Testis (tissue), 3 donors: ENCODE measurements around the gene LRRC27. TPM values are rescaled to one million over a fixed set of nuclear protein-coding genes. Genes with fewer than 3 reads are reported as not detected.

Source experiments
- DNase-seq: peaks from one replicate; pipeline ENCODE4 v3.0.0-alpha.2; 2019
- H3K27ac ChIP-seq, 2 donors: fragments of 200-600 bp; sonication (generic); one replicate each; pipeline ENCODE4 v1.5.1; 2019
- H3K27me3 ChIP-seq: fragments of 200-600 bp; sonication (generic); one replicate; pipeline ENCODE4 v1.5.1; 2019
- H3K36me3 ChIP-seq: fragments of 200-600 bp; sonication (generic); one replicate; pipeline ENCODE4 v1.5.1; 2017; ENCODE audit warnings: low read depth; ENCODE audit errors: missing control alignments
- H3K4me1 ChIP-seq: fragments of 200-600 bp; sonication (generic); one replicate; pipeline ENCODE4 v1.5.1; 2019
- H3K4me3 ChIP-seq, 2 donors: fragments of 200-600 bp; sonication (generic); one replicate each; pipeline ENCODE4 v1.5.1; 2017 to 2019
- H3K9me3 ChIP-seq: fragments of 200-600 bp; sonication (generic); one replicate; pipeline ENCODE4 v1.5.1; 2017
- CTCF ChIP-seq, 3 experiments: fragments of 450-650 bp in 2 of 3; fragments of 200-600 bp in 1 of 3; sonication (generic) in 1 of 3; IDR thresholded peaks; one replicate each; pipeline ENCODE4 v1.5.1; 2016 to 2019; ENCODE audit warnings: antibody characterized with exemption in 3 of 3, mild to moderate bottlenecking in 2 of 3, moderate library complexity in 1 of 3
- POLR2A ChIP-seq: fragments of 450-650 bp; IDR thresholded peaks from one replicate; pipeline ENCODE4 v1.6.1; 2017; ENCODE audit warnings: antibody characterized with exemption, mild to moderate bottlenecking, moderate library complexity
- WGBS, 2 donors: methylation state at CpG; one replicate each; pipeline ENCODE4 v1.1.5; 2018; 5-methylcytosine and 5-hydroxymethylcytosine counted together
- intact Hi-C: fragments of 100-400 bp; cut with DNase I; formaldehyde crosslinking; loops from one replicate; pipeline ENCODE4 v1.15.1; 2023; ENCODE audit warnings: low total_unique reads
- polyA plus RNA-seq: library from polyadenylated mRNA; stranded (reverse); fragments of 350-450 nt; fragmentation: Illumina TruSeq; extraction: RNeasy Lipid Tissue Mini Kit (QIAGEN cat#74804); gene quantifications from one replicate; pipeline ENCODE4 v1.2.3, GENCODE V29; 2014; ENCODE audit warnings: low read depth, low replicate concordance; ENCODE audit not compliant: insufficient read depth
- total RNA-seq, 2 donors: library from RNA; depleted of rRNA; stranded (reverse); fragments of >200 nt; gene quantifications; one replicate each; pipeline ENCODE4 v1.2.3, GENCODE V29; 2016

The LRRC27 gene
- total and polyA plus RNA-seq, 3 donors from 2014 or later = 49.4 to 164 (median 110) TPM

DNA sequence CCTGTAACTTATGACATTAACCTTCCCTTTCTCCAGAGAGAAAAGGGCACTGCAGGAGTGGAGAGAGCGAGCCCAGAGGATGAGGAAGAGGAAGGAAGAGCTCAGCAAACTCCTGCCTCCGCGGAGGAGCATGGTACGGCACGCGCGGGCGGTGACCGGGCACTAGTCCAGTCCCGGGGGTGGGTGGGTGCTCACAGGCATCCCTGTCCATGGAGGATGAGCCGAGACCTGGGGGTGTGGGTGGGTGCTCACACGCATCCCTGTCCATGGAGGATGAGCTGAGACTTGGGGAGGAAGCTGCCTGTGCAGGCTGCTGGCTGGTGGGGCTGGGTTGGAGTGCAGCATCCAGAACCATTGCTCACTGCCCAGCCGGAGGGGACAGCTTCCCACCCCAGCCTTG lies 23.8 kb downstream of the LRRC27 start:
- no peak overlapping the region for H3K4me3 ChIP-seq
- DNase-seq = no peak
- TF ChIP-seq POLR2A = no peak
- no peak for TF ChIP-seq CTCF (IDR thresholded peaks at IDR 0.05)
- H3K4me1 ChIP-seq = no peaks in the 10 kb centered on the region
- 85 to 93% methylated on average over 13 of the region's 13 CpGs for WGBS, 2 donors
- no peaks in the 10 kb centered on the region for H3K36me3 ChIP-seq
- no peak overlapping the region for H3K27ac ChIP-seq
- no peaks in the 10 kb centered on the region for H3K27me3 ChIP-seq
- no peaks in the 10 kb centered on the region for H3K9me3 ChIP-seq
- intact Hi-C loops = loop anchor here (10.0 kb wide), 1 partner anchor 131 kb away; no protein-coding TSS in a partner anchor

- TF ChIP-seq POLR2A (no peak), CTCF (IDR thresholded peaks at IDR 0.05) (no peak)
- Histone ChIP-seq H3K27me3 (no peaks in the 10 kb centered on the region), H3K4me1 (no peaks in the 10 kb centered on the region), H3K4me3 (no peak overlapping the region), H3K9me3 (no peaks in the 10 kb centered on the region), H3K27ac (no peak overlapping the region), H3K36me3 (no peaks in the 10 kb centered on the region)
- no peak for DNase-seq
- 94% methylated on average over 12 of the region's 12 CpGs for WGBS, 2 donors
- intact Hi-C loops = loop anchor here (10.0 kb wide), 1 partner anchor 132 kb away; no protein-coding TSS in a partner anchor
These were observed 24.7 kb downstream of the LRRC27 start for GRCh38 chr10:132356621-132357195.

- no peaks in the 10 kb centered on the region for H3K27me3 ChIP-seq
- H3K4me1 ChIP-seq = no peaks in the 10 kb centered on the region
- H3K36me3 ChIP-seq = no peaks in the 10 kb centered on the region
- intact Hi-C loops = loop anchor here (10.0 kb wide), 1 partner anchor 133 kb away; no protein-coding TSS in a partner anchor
- no peak overlapping the region for H3K27ac ChIP-seq
- TF ChIP-seq CTCF (IDR thresholded peaks at IDR 0.05) (no peak), POLR2A (no peak)
- H3K4me3 ChIP-seq = no peak overlapping the region
- no peaks in the 10 kb centered on the region for H3K9me3 ChIP-seq
- 90 to 94% methylated on average over 14 to 15 of the region's 15 CpGs for WGBS, 2 donors
- no peak for DNase-seq
These were observed 25.5 kb downstream of the LRRC27 start for GRCh38 chr10:132357286-132358058.

GRCh38 chr10:132359305-132360040 lies 27.5 kb downstream of the LRRC27 start:
- no peaks in the 10 kb centered on the region for H3K36me3 ChIP-seq
- DNase-seq = no peak
- intact Hi-C loops = loop anchor here (10.0 kb wide), 1 partner anchor 135 kb away; no protein-coding TSS in a partner anchor
- H3K4me3 ChIP-seq = no peak overlapping the region
- H3K27me3 ChIP-seq = no peaks in the 10 kb centered on the region
- TF ChIP-seq POLR2A (no peak), CTCF (IDR thresholded peaks at IDR 0.05) (no peak)
- no peaks in the 10 kb centered on the region for H3K9me3 ChIP-seq
- H3K27ac ChIP-seq = no peak overlapping the region
- 76 to 77% methylated on average over 15 to 21 of the region's 21 CpGs for WGBS, 2 donors
- no peaks in the 10 kb centered on the region for H3K4me1 ChIP-seq
